AG09309 (cell line): ENCODE data around the gene MYL6B.

Source experiments
- DNase-seq: peaks from one replicate; pipeline ENCODE4 v3.0.0-alpha.2; 2010; ENCODE audit warnings: low read depth
- H3K4me3 ChIP-seq: 2 replicates; pipeline ENCODE4 v1.5.1; 2011; ENCODE audit warnings: mild to moderate bottlenecking, low read depth, low read length, moderate library complexity; ENCODE audit not compliant: control insufficient read depth
- CTCF ChIP-seq: IDR thresholded peaks from 2 replicates; pipeline ENCODE4 v1.5.1; 2011; ENCODE audit warnings: mild to moderate bottlenecking, low read depth, low read length, inconsistent platforms; ENCODE audit not compliant: insufficient read depth, control insufficient read depth; ENCODE audit errors: missing control alignments

Gene MYL6B

GRCh38 chr12:56129942-56130495 is 22.4 kb upstream of the MYL6B start:
- H3K4me3 ChIP-seq: peak overlapping the region; percentile 95
- no peak for DNase-seq
- no peak for TF ChIP-seq CTCF

GRCh38 chr12:56130876-56131275 is 21.5 kb upstream of the MYL6B start:
- no peak for DNase-seq
- no peak for TF ChIP-seq CTCF
- no peak overlapping the region for H3K4me3 ChIP-seq

DNA sequence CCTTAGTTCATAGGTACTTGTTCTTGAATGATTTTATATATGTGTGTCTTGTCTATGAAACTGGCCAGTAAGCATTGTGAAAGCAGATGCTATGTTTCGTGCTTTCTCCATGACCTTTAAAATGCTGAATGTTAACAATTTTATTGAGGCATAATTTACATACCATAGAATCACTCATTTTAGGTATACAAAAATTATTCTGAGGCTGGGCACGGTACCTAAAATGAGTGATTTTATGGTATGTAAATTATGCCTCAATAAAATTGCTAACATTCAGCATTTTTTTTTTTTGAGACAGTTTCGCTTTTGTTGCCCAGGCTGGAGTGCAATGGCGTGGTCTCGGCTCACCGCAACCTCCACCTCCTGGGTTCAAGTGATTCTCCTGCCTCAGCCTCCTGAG is 17.5 kb upstream of the MYL6B start:
- TF ChIP-seq CTCF: no peak
- no peak for DNase-seq
- no peak overlapping the region for H3K4me3 ChIP-seq

DNA sequence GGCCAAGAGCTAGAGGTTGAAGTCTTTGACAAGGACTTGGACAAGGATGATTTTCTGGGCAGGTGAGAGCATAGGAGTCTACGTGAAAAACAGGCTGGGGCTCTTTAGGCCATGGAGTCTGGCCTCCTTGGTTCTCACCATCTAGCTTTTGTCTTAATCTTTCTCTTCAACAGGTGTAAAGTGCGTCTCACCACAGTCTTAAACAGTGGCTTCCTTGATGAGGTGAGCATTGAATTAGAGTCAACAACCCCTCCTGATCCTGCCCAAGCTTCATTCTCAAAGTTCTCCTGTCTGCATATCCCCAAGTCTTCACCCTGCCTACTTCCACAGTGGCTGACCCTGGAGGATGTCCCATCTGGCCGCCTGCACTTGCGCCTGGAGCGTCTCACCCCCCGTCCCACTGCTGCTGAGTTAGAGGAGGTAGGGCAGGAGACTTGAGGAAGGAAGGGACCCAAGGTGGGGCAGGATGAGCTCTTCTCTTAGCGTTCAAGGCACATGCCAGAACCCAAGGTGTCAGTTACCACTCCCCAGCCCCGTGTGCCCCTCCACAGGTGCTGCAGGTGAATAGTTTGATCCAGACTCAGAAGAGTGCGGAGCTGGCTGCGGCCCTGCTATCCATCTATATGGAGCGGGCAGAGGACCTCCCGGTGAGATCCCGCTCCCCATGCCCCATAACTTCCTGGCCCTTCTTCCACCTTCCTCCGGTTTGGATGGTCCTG is 14.4 kb upstream of the MYL6B start:
- DNase-seq: no peak
- TF ChIP-seq CTCF: no peak
- no peak overlapping the region for H3K4me3 ChIP-seq

GRCh38 chr12:56141946-56142784 is 10.2 kb upstream of the MYL6B start:
- no peak for DNase-seq
- no peak for TF ChIP-seq CTCF

DNA sequence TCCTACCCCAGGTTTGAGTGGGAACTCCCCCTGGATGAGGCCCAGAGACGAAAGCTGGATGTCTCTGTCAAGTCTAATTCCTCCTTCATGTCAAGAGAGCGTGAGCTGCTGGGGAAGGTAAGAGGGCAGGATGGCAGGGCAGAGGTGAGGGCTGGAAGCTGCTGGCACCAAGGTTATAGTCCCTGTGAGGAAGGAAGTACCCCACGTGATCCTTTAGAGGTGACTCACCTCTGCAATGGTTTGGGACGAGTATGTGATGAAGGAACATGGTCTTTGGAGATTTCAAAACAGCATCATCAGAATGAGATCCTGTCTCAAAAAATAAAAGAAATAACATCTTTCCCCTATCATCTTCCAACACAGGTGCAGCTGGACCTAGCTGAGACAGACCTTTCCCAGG is 9.2 kb upstream of the MYL6B start:
- H3K4me3 ChIP-seq: no peak overlapping the region
- no peak for TF ChIP-seq CTCF
- no peak for DNase-seq

More at GRCh38 chr12:56141946-56142784, 10.2 kb upstream of the MYL6B start:
- no peak overlapping the region for H3K4me3 ChIP-seq
